Osteocyte (in vitro differentiated cells): Measurements from ENCODE around the gene FARSB. TPM values are rescaled to one million over a fixed set of nuclear protein-coding genes. Genes with fewer than 3 reads are reported as not detected.

Experiments
- DNase-seq: peaks from one replicate; pipeline ENCODE4 v3.0.0; 2021; ENCODE audit warnings: mixed read lengths; ENCODE audit not compliant: unreplicated experiment; ENCODE audit errors: extremely low spot score
- H3K27ac Mint-ChIP-seq: one replicate; pipeline ENCODE4 v1.8.0; 2021; ENCODE audit warnings: mild to moderate bottlenecking, mixed read lengths; ENCODE audit not compliant: unreplicated experiment
- H3K27me3 Mint-ChIP-seq: one replicate; pipeline ENCODE4 v1.8.0; 2021; ENCODE audit warnings: mixed read lengths; ENCODE audit not compliant: unreplicated experiment
- H3K36me3 Mint-ChIP-seq: one replicate; pipeline ENCODE4 v1.8.0; 2021; ENCODE audit warnings: mixed read lengths; ENCODE audit not compliant: unreplicated experiment
- H3K4me1 Mint-ChIP-seq: one replicate; pipeline ENCODE4 v1.8.0; 2021; ENCODE audit warnings: mixed read lengths; ENCODE audit not compliant: unreplicated experiment
- H3K4me3 Mint-ChIP-seq: one replicate; pipeline ENCODE4 v1.8.0; 2021; ENCODE audit warnings: mild to moderate bottlenecking, moderate library complexity, mixed read lengths; ENCODE audit not compliant: unreplicated experiment
- H3K9me3 Mint-ChIP-seq: one replicate; pipeline ENCODE4 v1.8.0; 2021; ENCODE audit warnings: mixed read lengths; ENCODE audit not compliant: unreplicated experiment
- CTCF ChIP-seq: fragments of 200-600 bp; sonication (generic); IDR thresholded peaks from 2 replicates; pipeline ENCODE4 v1.5.0; 2021; ENCODE audit warnings: antibody characterized with exemption, mild to moderate bottlenecking, moderate library complexity
- total RNA-seq: library from RNA; stranded (reverse); gene quantifications from 2 replicates; pipeline ENCODE4 v1.2.1, GENCODE V29; 2021

FARSB gene
- total RNA-seq, 1 donor from 2014 or later = 15.8 TPM

- DNase-seq = no peak
- Mint-ChIP-seq H3K27ac (no peak overlapping the region), H3K4me3 (no peak overlapping the region), H3K4me1 (peaks cover 4% of the 10 kb centered on the region), H3K9me3 (no peaks in the 10 kb centered on the region), H3K27me3 (no peaks in the 10 kb centered on the region), H3K36me3 (peaks cover 4% of the 10 kb centered on the region)
- no peak for TF ChIP-seq CTCF
These were observed 52.4 kb downstream of the FARSB start for GRCh38 chr2:222603501-222603900.

- Mint-ChIP-seq H3K27me3 (no peaks in the 10 kb centered on the region), H3K27ac (no peak overlapping the region), H3K9me3 (no peaks in the 10 kb centered on the region), H3K4me1 (peaks cover 13% of the 10 kb centered on the region), H3K4me3 (no peak overlapping the region), H3K36me3 (peaks cover 17% of the 10 kb centered on the region)
- TF ChIP-seq CTCF = no peak
- no peak for DNase-seq
These were observed 57.3 kb downstream of the FARSB start for GRCh38 chr2:222598611-222599010.

GRCh38 chr2:222595581-222595980, 60.3 kb downstream of the FARSB start:
- no peak for TF ChIP-seq CTCF
- H3K27ac Mint-ChIP-seq = peak overlapping the region; percentile 51

GRCh38 chr2:222594679-222595078, 61.2 kb downstream of the FARSB start:
- H3K4me3 Mint-ChIP-seq = no peak overlapping the region
- H3K27ac Mint-ChIP-seq = peak overlapping the region; percentile 36

More at GRCh38 chr2:222595581-222595980, 60.3 kb downstream of the FARSB start:
- H3K36me3 Mint-ChIP-seq = peaks cover 21% of the 10 kb centered on the region
- no peaks in the 10 kb centered on the region for H3K9me3 Mint-ChIP-seq
- peaks cover 13% of the 10 kb centered on the region for H3K4me1 Mint-ChIP-seq
- no peak overlapping the region for H3K4me3 Mint-ChIP-seq
- no peak for DNase-seq
- no peaks in the 10 kb centered on the region for H3K27me3 Mint-ChIP-seq

GRCh38 chr2:222592176-222592575, 63.7 kb downstream of the FARSB start:
- Mint-ChIP-seq H3K9me3 (no peaks in the 10 kb centered on the region), H3K27ac (no peak overlapping the region), H3K27me3 (no peaks in the 10 kb centered on the region), H3K4me1 (peaks cover 13% of the 10 kb centered on the region), H3K4me3 (no peak overlapping the region), H3K36me3 (peaks cover 16% of the 10 kb centered on the region)
- DNase-seq = no peak
- TF ChIP-seq CTCF = no peak

More at GRCh38 chr2:222594679-222595078, 61.2 kb downstream of the FARSB start:
- TF ChIP-seq CTCF = no peak
- DNase-seq = no peak
- no peaks in the 10 kb centered on the region for H3K9me3 Mint-ChIP-seq
- peaks cover 13% of the 10 kb centered on the region for H3K4me1 Mint-ChIP-seq
- no peaks in the 10 kb centered on the region for H3K27me3 Mint-ChIP-seq
- peaks cover 21% of the 10 kb centered on the region for H3K36me3 Mint-ChIP-seq
